ENCODE measurements around the gene SCRN2.
A peak's percentile ranks its signal among the peaks of the same experiment; 100 is the strongest.

SCRN2 gene

GRCh38 chr17:47872019-47872650 lies 31.1 kb upstream of the SCRN2 start:
- DNase-seq (ENCODE audit: low read depth), result no peak

- DNase-seq (ENCODE audit: low read depth), result no peak
Observed at GRCh38 chr17:47871048-47871447, 30.0 kb upstream of the SCRN2 start.

GRCh38 chr17:47870056-47870455 lies 29.0 kb upstream of the SCRN2 start:
- DNase-seq (ENCODE audit: low read depth), result no peak

- no peak for DNase-seq (ENCODE audit: low read depth)
Observed at GRCh38 chr17:47869114-47869513, 28.0 kb upstream of the SCRN2 start.

- DNase-seq (ENCODE audit: low read depth), result no peak
Observed at GRCh38 chr17:47867813-47868533, 26.9 kb upstream of the SCRN2 start.

- DNase-seq (ENCODE audit: low read depth), result no peak
Observed at GRCh38 chr17:47866941-47867340, 25.9 kb upstream of the SCRN2 start.

GRCh38 chr17:47864791-47865216 lies 23.7 kb upstream of the SCRN2 start:
- no peak for DNase-seq (ENCODE audit: low read depth)

GRCh38 chr17:47862621-47863440 lies 21.8 kb upstream of the SCRN2 start:
- DNase-seq (ENCODE audit: low read depth), result no peak

GRCh38 chr17:47860386-47860785 lies 19.3 kb upstream of the SCRN2 start:
- no peak for DNase-seq (ENCODE audit: low read depth)

- DNase-seq (ENCODE audit: low read depth), result no peak
Observed at GRCh38 chr17:47857551-47858455, 16.7 kb upstream of the SCRN2 start.

GRCh38 chr17:47856830-47857229 lies 15.8 kb upstream of the SCRN2 start:
- no peak for DNase-seq (ENCODE audit: low read depth)

- no peak for DNase-seq (ENCODE audit: low read depth)
Observed at GRCh38 chr17:47855737-47856136, 14.7 kb upstream of the SCRN2 start.

GRCh38 chr17:47853616-47854015 lies 12.5 kb upstream of the SCRN2 start:
- DNase-seq (ENCODE audit: low read depth), result no peak

GRCh38 chr17:47852113-47852949 lies 11.3 kb upstream of the SCRN2 start:
- no peak for DNase-seq (ENCODE audit: low read depth)

GRCh38 chr17:47851764-47852112 lies 10.7 kb upstream of the SCRN2 start:
- no peak for DNase-seq (ENCODE audit: low read depth)

GRCh38 chr17:47850692-47851573 lies 9.9 kb upstream of the SCRN2 start, which contains the start of gene SP6:
Gene SP6, minus strand, starts transcription at chr17:47851163. Its CDS starts 2,734 bp downstream, at chr17:47848429.
- DNase-seq (ENCODE audit: low read depth), result peak; percentile 26

GRCh38 chr17:47850373-47850691 lies 9.3 kb upstream of the SCRN2 start:
- DNase-seq (ENCODE audit: low read depth), result no peak

GRCh38 chr17:47848198-47848513 lies 7.1 kb upstream of the SCRN2 start:
- DNase-seq (ENCODE audit: low read depth), result no peak

GRCh38 chr17:47847341-47848197 lies 6.5 kb upstream of the SCRN2 start:
- no peak for DNase-seq (ENCODE audit: low read depth)
